Measurements from ENCODE around the gene UBL5.

Gene UBL5

GRCh38 chr19:9862938-9863337 lies 35.2 kb downstream of the UBL5 start:
- DNase-seq (ENCODE audit: low read depth), result no peak
- no peak for TF ChIP-seq CTCF (IDR thresholded peaks at IDR 0.05; ENCODE audit: low read depth, low read length, missing control alignments)
- no peak overlapping the region for H3K4me3 ChIP-seq (ENCODE audit: low read depth, low read length)

- TF ChIP-seq CTCF (IDR thresholded peaks at IDR 0.05; ENCODE audit: low read depth, low read length, missing control alignments), result no peak
- H3K4me3 ChIP-seq (ENCODE audit: low read depth, low read length), result no peak overlapping the region
- no peak for DNase-seq (ENCODE audit: low read depth)
Measured at GRCh38 chr19:9863759-9864158, 36.0 kb downstream of the UBL5 start.

- no peak for TF ChIP-seq CTCF (IDR thresholded peaks at IDR 0.05; ENCODE audit: low read depth, low read length, missing control alignments)
Measured at GRCh38 chr19:9865732-9866501, 38.2 kb downstream of the UBL5 start.

GRCh38 chr19:9868983-9869617 lies 41.4 kb downstream of the UBL5 start:
- no peak for DNase-seq (ENCODE audit: low read depth)
- no peak overlapping the region for H3K4me3 ChIP-seq (ENCODE audit: low read depth, low read length)

More at GRCh38 chr19:9865732-9866501, 38.2 kb downstream of the UBL5 start:
- no peak overlapping the region for H3K4me3 ChIP-seq (ENCODE audit: low read depth, low read length)
- DNase-seq (ENCODE audit: low read depth), result no peak

GRCh38 chr19:9871626-9872338 lies 44.1 kb downstream of the UBL5 start:
- DNase-seq (ENCODE audit: low read depth), result no peak
- TF ChIP-seq CTCF (IDR thresholded peaks at IDR 0.05; ENCODE audit: low read depth, low read length, missing control alignments), result no peak

More at GRCh38 chr19:9868983-9869617, 41.4 kb downstream of the UBL5 start:
- TF ChIP-seq CTCF (IDR thresholded peaks at IDR 0.05; ENCODE audit: low read depth, low read length, missing control alignments), result no peak

GRCh38 chr19:9872618-9873242 lies 45.0 kb downstream of the UBL5 start:
- H3K4me3 ChIP-seq (ENCODE audit: low read depth, low read length), result no peak overlapping the region
- no peak for DNase-seq (ENCODE audit: low read depth)
- TF ChIP-seq CTCF (IDR thresholded peaks at IDR 0.05; ENCODE audit: low read depth, low read length, missing control alignments), result no peak

More at GRCh38 chr19:9871626-9872338, 44.1 kb downstream of the UBL5 start:
- no peak overlapping the region for H3K4me3 ChIP-seq (ENCODE audit: low read depth, low read length)

Data from GM12864 (cell line).